Mammary epithelial cell (primary cell): Measurements from ENCODE around the gene RPS6KA3.

Experiments
- EZH2 ChIP-seq: IDR thresholded peaks from 2 replicates; pipeline ENCODE4 v1.6.1; 2012; ENCODE audit warnings: low read length, inconsistent platforms, borderline replicate concordance
- TF ChIP-seq, protein P1 (sequence below), 2 donors: IDR thresholded peaks in 1 of 2; conservative IDR thresholded peaks in 1 of 2; 2 replicates each; pipeline ENCODE4 v1.5.1; 2011 to 2012; ENCODE audit warnings: inconsistent platforms in 2 of 2, low read length in 2 of 2, mild to moderate bottlenecking in 2 of 2, control low read depth in 1 of 2, low read depth in 1 of 2; ENCODE audit not compliant: insufficient read depth in 1 of 2; ENCODE audit errors: extremely low read depth in 1 of 2

DNA sequence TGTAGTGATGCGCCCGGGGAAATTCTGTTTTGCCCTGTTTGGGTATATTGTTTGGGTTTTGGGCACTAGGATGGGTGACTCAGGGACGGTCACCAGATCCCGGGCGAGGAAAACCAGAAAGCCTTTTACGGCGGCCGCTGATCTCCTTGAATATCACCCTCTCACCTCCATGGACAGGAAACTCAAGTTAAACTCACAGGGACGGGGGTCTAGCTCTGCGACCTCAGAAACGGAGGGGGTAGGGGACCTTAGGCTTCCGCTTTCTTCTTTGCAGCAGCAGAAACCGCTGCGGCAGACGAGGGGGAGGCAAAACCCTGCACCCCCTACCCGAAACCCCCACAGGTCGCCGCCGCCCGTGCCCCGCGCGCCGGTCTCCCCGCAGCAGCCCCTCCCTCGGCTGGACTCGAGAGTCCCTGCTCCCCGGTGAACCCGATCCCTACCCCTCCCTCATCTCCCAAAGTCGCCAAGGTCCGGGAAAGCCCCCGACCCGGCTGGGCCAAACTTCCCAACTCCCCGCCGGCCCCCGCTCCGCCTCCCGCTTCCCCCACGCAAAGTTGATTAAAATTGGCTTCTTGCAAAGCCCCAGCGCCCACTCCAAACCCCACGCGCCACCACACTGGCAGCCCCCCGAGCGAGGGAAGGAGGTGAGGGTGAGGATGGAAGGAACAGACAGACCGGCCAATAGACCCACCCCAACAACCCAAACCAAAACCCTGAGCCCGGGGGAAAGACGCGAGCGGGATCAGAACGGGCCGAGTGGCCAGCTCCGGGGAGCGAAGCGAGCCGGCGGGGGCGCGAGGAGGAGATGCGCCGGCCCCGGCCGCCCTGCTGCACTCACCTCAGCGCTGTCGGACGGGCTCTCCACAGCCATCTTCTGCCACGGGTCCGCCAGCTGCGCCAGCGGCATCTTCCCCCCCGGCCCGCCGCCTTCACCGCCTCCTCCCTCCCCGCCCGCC is 705 bp downstream of the RPS6KA3 start:
- TF ChIP-seq, protein P1, sequence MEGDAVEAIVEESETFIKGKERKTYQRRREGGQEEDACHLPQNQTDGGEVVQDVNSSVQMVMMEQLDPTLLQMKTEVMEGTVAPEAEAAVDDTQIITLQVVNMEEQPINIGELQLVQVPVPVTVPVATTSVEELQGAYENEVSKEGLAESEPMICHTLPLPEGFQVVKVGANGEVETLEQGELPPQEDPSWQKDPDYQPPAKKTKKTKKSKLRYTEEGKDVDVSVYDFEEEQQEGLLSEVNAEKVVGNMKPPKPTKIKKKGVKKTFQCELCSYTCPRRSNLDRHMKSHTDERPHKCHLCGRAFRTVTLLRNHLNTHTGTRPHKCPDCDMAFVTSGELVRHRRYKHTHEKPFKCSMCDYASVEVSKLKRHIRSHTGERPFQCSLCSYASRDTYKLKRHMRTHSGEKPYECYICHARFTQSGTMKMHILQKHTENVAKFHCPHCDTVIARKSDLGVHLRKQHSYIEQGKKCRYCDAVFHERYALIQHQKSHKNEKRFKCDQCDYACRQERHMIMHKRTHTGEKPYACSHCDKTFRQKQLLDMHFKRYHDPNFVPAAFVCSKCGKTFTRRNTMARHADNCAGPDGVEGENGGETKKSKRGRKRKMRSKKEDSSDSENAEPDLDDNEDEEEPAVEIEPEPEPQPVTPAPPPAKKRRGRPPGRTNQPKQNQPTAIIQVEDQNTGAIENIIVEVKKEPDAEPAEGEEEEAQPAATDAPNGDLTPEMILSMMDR (conservative IDR thresholded peaks at IDR 0.05 in 1 of 2, IDR thresholded peaks at IDR 0.05 in 1 of 2; ENCODE audit: extremely low read depth in 1 of 2, insufficient read depth in 1 of 2, low read depth in 1 of 2, low read length in 2 of 2) = no peak
- TF ChIP-seq EZH2 = no peak
